ENCODE data around the gene SRCAP. TPM values are rescaled to one million over a fixed set of nuclear protein-coding genes. Genes with fewer than 3 reads are reported as not detected.
A peak's percentile ranks its signal among the peaks of the same experiment; 100 is the strongest.

SRCAP gene
- polyA plus RNA-seq, 1 experiment, result 3.1 TPM

GRCh38 chr16:30652005-30652296, 47.0 kb upstream of the SRCAP start:
- CTCF ChIA-PET, result no interaction called here
- peak overlapping the region; percentile 87 for H3K4me3 ChIP-seq (ENCODE audit: low read depth, low read length)
- no peak for TF ChIP-seq CTCF (IDR thresholded peaks at IDR 0.05; ENCODE audit: low read depth, low read length)
- H3K9me3 ChIP-seq (ENCODE audit: control insufficient read depth, insufficient read depth, low read length), result no peaks in the 10 kb centered on the region; the same call in 1 of the 2 replicates
- no peaks in the 10 kb centered on the region for H3K27me3 ChIP-seq (ENCODE audit: control insufficient read depth, insufficient read depth, low read length)
- POLR2A ChIA-PET, result interaction anchor here (0.6 kb wide), 1 partner anchor 49 kb away, joined by 3 read pairs; no protein-coding TSS in a partner anchor
- DNase-seq (ENCODE audit: low read depth, low spot score), result no peak
- no peak overlapping the region for H3K27ac ChIP-seq (ENCODE audit: low read depth, low read length)

GRCh38 chr16:30652718-30653117, 46.3 kb upstream of the SRCAP start:
- Histone ChIP-seq H3K27me3 (ENCODE audit: control insufficient read depth, insufficient read depth, low read length) (no peaks in the 10 kb centered on the region), H3K27ac (ENCODE audit: low read depth, low read length) (no peak overlapping the region), H3K9me3 (ENCODE audit: control insufficient read depth, insufficient read depth, low read length) (no peaks in the 10 kb centered on the region; the same call in 1 of the 2 replicates), H3K4me3 (ENCODE audit: low read depth, low read length) (no peak overlapping the region; the same call in 1 of the 2 replicates)
- POLR2A ChIA-PET, result interaction anchor here (0.6 kb wide), 1 partner anchor 50 kb away, joined by 3 read pairs; no protein-coding TSS in a partner anchor
- no peak for TF ChIP-seq CTCF (IDR thresholded peaks at IDR 0.05; ENCODE audit: low read depth, low read length)
- DNase-seq (ENCODE audit: low read depth, low spot score), result no peak
- CTCF ChIA-PET, result no interaction called here

GRCh38 chr16:30654856-30655255, 44.1 kb upstream of the SRCAP start:
- TF ChIP-seq CTCF (IDR thresholded peaks at IDR 0.05; ENCODE audit: low read depth, low read length), result no peak
- H3K27me3 ChIP-seq (ENCODE audit: control insufficient read depth, insufficient read depth, low read length), result no peaks in the 10 kb centered on the region
- no peak for DNase-seq (ENCODE audit: low read depth, low spot score)
- CTCF ChIA-PET, result no interaction called here
- POLR2A ChIA-PET, result no interaction called here
- no peaks in the 10 kb centered on the region; the same call in 1 of the 2 replicates for H3K9me3 ChIP-seq (ENCODE audit: control insufficient read depth, insufficient read depth, low read length)
- no peak overlapping the region for H3K27ac ChIP-seq (ENCODE audit: low read depth, low read length)
- H3K4me3 ChIP-seq (ENCODE audit: low read depth, low read length), result no peak overlapping the region

- CTCF ChIA-PET, result interaction anchor here (0.8 kb wide), 1 partner anchor 38 kb away, joined by 3 read pairs; no protein-coding TSS in a partner anchor
- no peak for DNase-seq (ENCODE audit: low read depth, low spot score)
- H3K27me3 ChIP-seq (ENCODE audit: control insufficient read depth, insufficient read depth, low read length), result no peaks in the 10 kb centered on the region
- no peak overlapping the region for H3K4me3 ChIP-seq (ENCODE audit: low read depth, low read length)
- no peaks in the 10 kb centered on the region; the same call in 1 of the 2 replicates for H3K9me3 ChIP-seq (ENCODE audit: control insufficient read depth, insufficient read depth, low read length)
- H3K27ac ChIP-seq (ENCODE audit: low read depth, low read length), result peak overlapping the region; percentile 21
- POLR2A ChIA-PET, result no interaction called here
- TF ChIP-seq CTCF (IDR thresholded peaks at IDR 0.05; ENCODE audit: low read depth, low read length), result no peak
Measured at GRCh38 chr16:30655815-30656347, 43.1 kb upstream of the SRCAP start.

GRCh38 chr16:30656388-30656787, 42.6 kb upstream of the SRCAP start:
- Histone ChIP-seq H3K27me3 (ENCODE audit: control insufficient read depth, insufficient read depth, low read length) (no peaks in the 10 kb centered on the region), H3K9me3 (ENCODE audit: control insufficient read depth, insufficient read depth, low read length) (no peaks in the 10 kb centered on the region), H3K4me3 (ENCODE audit: low read depth, low read length) (no peak overlapping the region), H3K27ac (ENCODE audit: low read depth, low read length) (no peak overlapping the region)
- ChIA-PET CTCF (interaction anchor here (0.8 kb wide), 1 partner anchor 37 kb away, joined by 3 read pairs; no protein-coding TSS in a partner anchor), POLR2A (no interaction called here)
- DNase-seq (ENCODE audit: low read depth, low spot score), result no peak
- no peak for TF ChIP-seq CTCF (IDR thresholded peaks at IDR 0.05; ENCODE audit: low read depth, low read length)

Data from AG04450 (cell line).